Type B pancreatic cell (in vitro differentiated cells): ENCODE data around the gene DNAJA4. TPM values are rescaled to one million over a fixed set of nuclear protein-coding genes. Genes with fewer than 3 reads are reported as not detected.

Experiments used
- DNase-seq: peaks from one replicate; pipeline ENCODE4 v3.0.0; 2021; ENCODE audit warnings: mixed read lengths; ENCODE audit not compliant: unreplicated experiment; ENCODE audit errors: extremely low spot score
- H3K27ac Mint-ChIP-seq: 2 replicates; pipeline ENCODE4 v1.8.0; 2021; ENCODE audit warnings: mild to moderate bottlenecking, mixed read lengths
- H3K27me3 Mint-ChIP-seq: 2 replicates; pipeline ENCODE4 v1.8.0; 2021; ENCODE audit warnings: mixed read lengths
- H3K36me3 Mint-ChIP-seq: 2 replicates; pipeline ENCODE4 v1.8.0; 2021; ENCODE audit warnings: mixed read lengths
- H3K4me1 Mint-ChIP-seq: one replicate; pipeline ENCODE4 v1.8.0; 2021; ENCODE audit warnings: mixed read lengths; ENCODE audit not compliant: unreplicated experiment
- H3K4me3 Mint-ChIP-seq: 2 replicates; pipeline ENCODE4 v1.8.0; 2021; ENCODE audit warnings: mild to moderate bottlenecking, mixed read lengths
- H3K9me3 Mint-ChIP-seq: 2 replicates; pipeline ENCODE4 v1.8.0; 2021; ENCODE audit warnings: mixed read lengths
- CTCF ChIP-seq: fragments of 200-600 bp; sonication (generic); conservative IDR thresholded peaks from 2 replicates; pipeline ENCODE4 v1.5.0; 2021; ENCODE audit warnings: antibody characterized with exemption, mild to moderate bottlenecking
- total RNA-seq: library from RNA; stranded (reverse); gene quantifications from 2 replicates; pipeline ENCODE4 v1.2.1, GENCODE V29; 2021; ENCODE audit warnings: low replicate concordance

Gene DNAJA4
- total RNA-seq, 1 donor from 2014 or later, result 0.10 TPM

GRCh38 chr15:78329625-78330024 lies 65.3 kb downstream of the DNAJA4 start:
- DNase-seq, result no peak
- no peak overlapping the region for H3K27ac Mint-ChIP-seq
- peaks cover 34% of the 10 kb centered on the region for H3K27me3 Mint-ChIP-seq
- no peak overlapping the region for H3K4me3 Mint-ChIP-seq
- peaks cover 42% of the 10 kb centered on the region for H3K4me1 Mint-ChIP-seq
- H3K9me3 Mint-ChIP-seq, result no peaks in the 10 kb centered on the region
- H3K36me3 Mint-ChIP-seq, result no peaks in the 10 kb centered on the region
- no peak for TF ChIP-seq CTCF

Other genes with a start within 250 kb of the DNAJA4 start
- gene TBC1D2B, start 186.9 kb upstream of the DNAJA4 start, total RNA-seq, result 17.4 and 22.1 TPM in 2 replicates
- not detected in 2 replicates for gene SH2D7, start 172.0 kb upstream of the DNAJA4 start, total RNA-seq
- 15.7 and 20.1 TPM in 2 replicates for gene CIB2, start 133.1 kb upstream of the DNAJA4 start, total RNA-seq
- 66.5 and 93.6 TPM in 2 replicates for gene IDH3A, start 115.2 kb upstream of the DNAJA4 start, total RNA-seq
- 0.71 TPM in 1 of 2 replicates, not detected in the other for gene ACSBG1, start 30.0 kb upstream of the DNAJA4 start, total RNA-seq
- gene SKIC8, start 35.0 kb downstream of the DNAJA4 start, total RNA-seq, result 43.6 and 54.4 TPM in 2 replicates
- gene CRABP1, start 75.8 kb downstream of the DNAJA4 start, total RNA-seq, result 20.5 and 685 TPM in 2 replicates
- gene IREB2, start 173.7 kb downstream of the DNAJA4 start, total RNA-seq, result 76.9 and 83.8 TPM in 2 replicates
- 3.3 and 6.8 TPM in 2 replicates for gene HYKK, start 243.0 kb downstream of the DNAJA4 start, total RNA-seq